ENCODE data around the gene GADL1. TPM values are rescaled to one million over a fixed set of nuclear protein-coding genes. Genes with fewer than 3 reads are reported as not detected.

The GADL1 gene
- total and polyA plus RNA-seq, 12 donors = 0.06 to 0.55 (median 0.13) TPM; not detected in 3

- DNase-seq = no peak
- Histone ChIP-seq H3K4me3 (no peak overlapping the region), H3K36me3 (replicated peaks in 1 of 2) (no peaks in the 10 kb centered on the region), H3K27ac (no peak overlapping the region), H3K27me3 (no peaks in the 10 kb centered on the region), H3K4me1 (replicated peaks in 1 of 2) (no peaks in the 10 kb centered on the region), H3K9me3 (replicated peaks in 1 of 3) (no peaks in the 10 kb centered on the region)
- intact Hi-C loops (cut with DNase I) = no loop called here
- no peak for TF ChIP-seq POLR2A (IDR thresholded peaks at IDR 0.05)
- TF ChIP-seq, protein P1, sequence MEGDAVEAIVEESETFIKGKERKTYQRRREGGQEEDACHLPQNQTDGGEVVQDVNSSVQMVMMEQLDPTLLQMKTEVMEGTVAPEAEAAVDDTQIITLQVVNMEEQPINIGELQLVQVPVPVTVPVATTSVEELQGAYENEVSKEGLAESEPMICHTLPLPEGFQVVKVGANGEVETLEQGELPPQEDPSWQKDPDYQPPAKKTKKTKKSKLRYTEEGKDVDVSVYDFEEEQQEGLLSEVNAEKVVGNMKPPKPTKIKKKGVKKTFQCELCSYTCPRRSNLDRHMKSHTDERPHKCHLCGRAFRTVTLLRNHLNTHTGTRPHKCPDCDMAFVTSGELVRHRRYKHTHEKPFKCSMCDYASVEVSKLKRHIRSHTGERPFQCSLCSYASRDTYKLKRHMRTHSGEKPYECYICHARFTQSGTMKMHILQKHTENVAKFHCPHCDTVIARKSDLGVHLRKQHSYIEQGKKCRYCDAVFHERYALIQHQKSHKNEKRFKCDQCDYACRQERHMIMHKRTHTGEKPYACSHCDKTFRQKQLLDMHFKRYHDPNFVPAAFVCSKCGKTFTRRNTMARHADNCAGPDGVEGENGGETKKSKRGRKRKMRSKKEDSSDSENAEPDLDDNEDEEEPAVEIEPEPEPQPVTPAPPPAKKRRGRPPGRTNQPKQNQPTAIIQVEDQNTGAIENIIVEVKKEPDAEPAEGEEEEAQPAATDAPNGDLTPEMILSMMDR (IDR thresholded peaks at IDR 0.05) = no peak
- WGBS, 4 donors = 66 to 78% (median 72%) methylated on average over 1 of the region's 1 CpG
Observed at GRCh38 chr3:30878862-30879261, 15.6 kb downstream of the GADL1 start.

GRCh38 chr3:30875505-30875904, 19.0 kb downstream of the GADL1 start:
- WGBS, 4 donors = 87 to 91% (median 89%) methylated on average over 5 of the region's 5 CpGs
- no peaks in the 10 kb centered on the region for H3K9me3 ChIP-seq (replicated peaks in 1 of 3)
- no peaks in the 10 kb centered on the region for H3K36me3 ChIP-seq (replicated peaks in 1 of 2)
- DNase-seq = no peak
- H3K4me3 ChIP-seq = no peak overlapping the region
- H3K4me1 ChIP-seq (replicated peaks in 1 of 2) = no peaks in the 10 kb centered on the region
- no peak for TF ChIP-seq POLR2A (IDR thresholded peaks at IDR 0.05)
- TF ChIP-seq, protein P1 (IDR thresholded peaks at IDR 0.05) = no peak
- H3K27me3 ChIP-seq = no peaks in the 10 kb centered on the region
- intact Hi-C loops (cut with DNase I) = no loop called here
- no peak overlapping the region for H3K27ac ChIP-seq

GRCh38 chr3:30873671-30874070, 20.8 kb downstream of the GADL1 start:
- intact Hi-C loops (cut with DNase I) = no loop called here
- no peaks in the 10 kb centered on the region for H3K36me3 ChIP-seq (replicated peaks in 1 of 2)
- no peak overlapping the region for H3K4me3 ChIP-seq
- DNase-seq = no peak
- H3K9me3 ChIP-seq (replicated peaks in 1 of 3) = no peaks in the 10 kb centered on the region
- H3K27ac ChIP-seq = no peak overlapping the region
- no peaks in the 10 kb centered on the region for H3K27me3 ChIP-seq
- TF ChIP-seq, protein P1 (IDR thresholded peaks at IDR 0.05) = no peak
- TF ChIP-seq POLR2A (IDR thresholded peaks at IDR 0.05) = no peak
- H3K4me1 ChIP-seq (replicated peaks in 1 of 2) = no peaks in the 10 kb centered on the region

DNA sequence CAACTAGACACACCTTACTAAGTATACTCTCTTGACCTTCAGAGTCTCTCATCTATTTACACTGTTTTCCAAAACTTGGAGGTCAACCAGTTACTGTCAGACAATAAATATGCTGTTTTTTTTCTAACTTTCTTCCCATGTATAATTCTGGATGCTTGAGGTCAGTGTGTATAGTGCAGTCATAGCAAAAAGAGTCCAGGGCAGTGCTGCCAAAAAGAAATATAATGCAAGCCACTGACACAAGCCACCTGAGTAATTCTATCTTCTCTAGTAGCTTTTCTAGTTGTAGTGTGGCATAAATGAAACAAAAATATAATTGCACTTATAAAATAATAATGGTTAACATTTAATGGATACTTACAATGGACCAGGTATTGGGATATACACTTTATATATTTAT, 21.6 kb downstream of the GADL1 start:
- DNase-seq = no peak
- intact Hi-C loops (cut with DNase I) = no loop called here
- Histone ChIP-seq H3K36me3 (replicated peaks in 1 of 2) (no peaks in the 10 kb centered on the region), H3K4me1 (replicated peaks in 1 of 2) (no peaks in the 10 kb centered on the region), H3K27me3 (no peaks in the 10 kb centered on the region), H3K4me3 (no peak overlapping the region), H3K9me3 (replicated peaks in 1 of 3) (no peaks in the 10 kb centered on the region), H3K27ac (no peak overlapping the region)
- TF ChIP-seq POLR2A (IDR thresholded peaks at IDR 0.05) = no peak
- TF ChIP-seq, protein P1 (IDR thresholded peaks at IDR 0.05) = no peak

All from adrenal gland (tissue), 12 donors.